KMS-11 (cell line): ENCODE measurements around the gene SHKBP1.
"Not testable (repeated sequence)": the region's sequence is repeated elsewhere in the genome, so short reads cannot be mapped to it uniquely, and the experiment has no call there.

Experiments used
- H2AFZ ChIP-seq: fragments of 200-600 bp; sonication (generic); 2 replicates; pipeline ENCODE4 v1.6.1; 2016; ENCODE audit warnings: antibody characterized with exemption, mixed run types, low read depth
- H3K27ac ChIP-seq: fragments of 200-600 bp; sonication (generic); 2 replicates; pipeline ENCODE4 v1.6.1; 2016; ENCODE audit warnings: mild to moderate bottlenecking, mixed run types
- H3K27me3 ChIP-seq: fragments of 200-600 bp; sonication (generic); 2 replicates; pipeline ENCODE4 v1.6.1; 2017; ENCODE audit warnings: mild to moderate bottlenecking, low read depth, mixed run types, moderate library complexity; ENCODE audit not compliant: insufficient read depth
- H3K36me3 ChIP-seq: fragments of 200-600 bp; sonication (generic); 2 replicates; pipeline ENCODE4 v1.6.1; 2017; ENCODE audit warnings: mild to moderate bottlenecking, mixed run types; ENCODE audit not compliant: insufficient read depth
- H3K4me1 ChIP-seq: fragments of 200-600 bp; sonication (generic); 2 replicates; pipeline ENCODE4 v1.6.1; 2016; ENCODE audit warnings: mild to moderate bottlenecking, low read depth, mixed run types; ENCODE audit not compliant: poor library complexity, severe bottlenecking
- H3K4me2 ChIP-seq: fragments of 200-600 bp; sonication (generic); 2 replicates; pipeline ENCODE4 v1.7.0; 2016; ENCODE audit warnings: mild to moderate bottlenecking, mixed run types
- H3K4me3 ChIP-seq: fragments of 200-600 bp; sonication (generic); IDR thresholded peaks from 2 replicates; pipeline ENCODE4 v1.6.1; 2017; ENCODE audit warnings: low read depth, low read length, mixed read lengths; ENCODE audit not compliant: insufficient read depth
- H3K79me2 ChIP-seq: fragments of 200-600 bp; sonication (generic); 2 replicates; pipeline ENCODE4 v1.6.1; 2016; ENCODE audit warnings: low read depth, mixed run types; ENCODE audit not compliant: insufficient read depth
- H3K9ac ChIP-seq: fragments of 200-600 bp; sonication (generic); 2 replicates; pipeline ENCODE4 v1.6.1; 2016; ENCODE audit warnings: mild to moderate bottlenecking, mixed run types
- H4K20me1 ChIP-seq: fragments of 200-600 bp; sonication (generic); 2 replicates; pipeline ENCODE4 v1.6.1; 2016; ENCODE audit warnings: mild to moderate bottlenecking, mixed run types; ENCODE audit not compliant: insufficient read depth
- CTCF ChIP-seq: fragments of 200-600 bp; sonication (generic); conservative IDR thresholded peaks from 2 replicates; pipeline ENCODE4 v1.6.1; 2017; ENCODE audit warnings: low read depth, mild to moderate bottlenecking, antibody characterized with exemption, low read length, moderate library complexity, mixed read lengths

SHKBP1 gene

GRCh38 chr19:40561947-40562346 is 14.7 kb upstream of the SHKBP1 start:
- Histone ChIP-seq H3K4me2 (no peak overlapping the region), H2AFZ (no peak overlapping the region), H3K79me2 (no peaks in the 10 kb centered on the region), H3K9ac (no peak overlapping the region), H3K4me1 (no peaks in the 10 kb centered on the region), H4K20me1 (no peaks in the 10 kb centered on the region), H3K4me3 (no peak overlapping the region), H3K36me3 (no peaks in the 10 kb centered on the region), H3K27ac (no peak overlapping the region), H3K27me3 (peaks cover 6% of the 10 kb centered on the region; the same call in 1 of the 2 replicates)
- TF ChIP-seq CTCF = no peak

- not testable (repeated sequence) for H3K27me3 ChIP-seq, H3K4me3 ChIP-seq, H3K4me1 ChIP-seq, H4K20me1 ChIP-seq, H2AFZ ChIP-seq, H3K4me2 ChIP-seq, H3K27ac ChIP-seq, H3K9ac ChIP-seq, H3K36me3 ChIP-seq, H3K79me2 ChIP-seq
Observed at GRCh38 chr19:40564535-40564934, 12.1 kb upstream of the SHKBP1 start.

- Histone ChIP-seq H3K4me3 (no peak overlapping the region), H4K20me1 (no peaks in the 10 kb centered on the region), H3K4me1 (peaks cover 3% of the 10 kb centered on the region), H3K4me2 (no peak overlapping the region), H3K27ac (no peak overlapping the region), H3K36me3 (no peaks in the 10 kb centered on the region), H3K27me3 (peaks cover 6% of the 10 kb centered on the region; the same call in 1 of the 2 replicates), H2AFZ (no peak overlapping the region), H3K79me2 (no peaks in the 10 kb centered on the region), H3K9ac (no peak overlapping the region)
- no peak for TF ChIP-seq CTCF
Observed at GRCh38 chr19:40565355-40565754, 11.3 kb upstream of the SHKBP1 start.

DNA sequence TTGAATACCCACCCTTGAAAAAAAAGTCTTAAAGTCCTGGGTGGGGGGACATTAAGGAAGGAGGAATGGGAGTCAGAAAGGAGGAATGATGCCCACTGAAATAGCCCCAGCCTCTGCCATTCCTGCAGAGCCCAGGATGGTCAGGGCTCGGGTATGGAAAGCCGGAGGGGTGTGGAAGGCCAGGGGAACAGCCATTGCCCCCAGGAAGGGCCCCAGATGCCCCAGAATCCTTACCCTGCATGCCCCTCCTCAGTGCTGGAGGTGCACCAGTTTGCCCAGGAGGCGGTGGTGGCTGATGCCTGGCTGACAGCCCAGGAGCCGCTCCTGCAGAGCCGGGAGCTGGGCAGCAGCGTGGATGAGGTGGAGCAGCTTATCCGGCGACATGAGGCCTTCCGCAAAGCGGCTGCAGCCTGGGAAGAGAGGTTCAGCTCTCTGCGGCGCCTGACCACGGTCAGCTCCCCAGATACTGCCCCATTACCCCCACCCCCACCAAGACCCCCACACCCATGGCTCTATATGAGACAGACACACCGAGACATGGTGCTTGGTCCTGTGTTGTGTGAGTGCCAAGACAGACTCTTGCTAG is 10.7 kb upstream of the SHKBP1 start:
- Histone ChIP-seq H3K79me2 (no peaks in the 10 kb centered on the region), H3K4me3 (no peak overlapping the region), H3K27me3 (peaks cover 6% of the 10 kb centered on the region; the same call in 1 of the 2 replicates), H4K20me1 (no peaks in the 10 kb centered on the region), H3K27ac (no peak overlapping the region), H3K9ac (no peak overlapping the region), H3K4me2 (no peak overlapping the region), H2AFZ (no peak overlapping the region), H3K4me1 (peaks cover 5% of the 10 kb centered on the region), H3K36me3 (no peaks in the 10 kb centered on the region)
- TF ChIP-seq CTCF = no peak

DNA sequence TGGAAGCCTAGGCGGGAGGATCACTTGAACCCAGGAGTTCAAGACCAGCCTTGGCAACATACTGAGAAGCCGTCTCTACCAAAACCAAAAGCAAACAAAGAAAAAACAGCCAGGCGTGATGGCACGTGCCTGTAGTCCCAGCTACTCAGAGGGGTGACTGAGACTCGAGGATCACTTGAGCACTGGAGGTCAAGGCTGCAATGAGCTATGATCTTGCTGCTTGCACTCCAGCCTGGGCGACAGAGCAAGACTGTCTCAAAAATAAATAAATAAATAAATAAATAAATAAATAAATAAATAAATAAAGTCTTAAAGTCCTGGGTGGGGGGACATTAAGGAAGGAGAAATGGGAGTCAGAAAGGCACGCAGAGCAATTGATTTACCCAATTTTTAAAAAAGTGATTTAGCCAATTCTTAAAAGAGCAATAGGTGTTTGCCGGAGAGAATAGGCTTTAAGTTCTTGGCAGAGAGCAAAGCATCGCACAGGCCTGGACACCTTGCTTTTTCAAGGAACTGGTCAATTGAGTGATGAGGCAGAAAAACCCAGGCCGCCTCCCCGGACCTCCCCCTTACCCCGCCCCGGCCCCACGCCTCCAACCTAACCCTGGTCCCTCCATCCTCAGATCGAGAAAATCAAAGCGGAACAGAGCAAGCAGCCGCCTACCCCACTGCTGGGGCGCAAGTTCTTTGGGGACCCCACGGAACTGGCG is 9.5 kb upstream of the SHKBP1 start:
- no peak for TF ChIP-seq CTCF
- no peaks in the 10 kb centered on the region for H3K36me3 ChIP-seq
- H4K20me1 ChIP-seq = no peaks in the 10 kb centered on the region
- H2AFZ ChIP-seq = no peak overlapping the region
- H3K4me1 ChIP-seq = peaks cover 8% of the 10 kb centered on the region
- H3K4me3 ChIP-seq = no peak overlapping the region
- H3K9ac ChIP-seq = no peak overlapping the region
- no peaks in the 10 kb centered on the region for H3K79me2 ChIP-seq
- no peak overlapping the region for H3K27ac ChIP-seq
- H3K4me2 ChIP-seq = no peak overlapping the region
- H3K27me3 ChIP-seq = peaks cover 6% of the 10 kb centered on the region; the same call in 1 of the 2 replicates
